Parathyroid adenoma (tissue), 2 donors: ENCODE data around the gene TTC16.

Experiments used
- H2AFZ ChIP-seq: fragments of 300-600 bp; sonication (generic); one replicate; pipeline ENCODE4 v1.7.0; 2017; ENCODE audit warnings: antibody characterized with exemption, mild to moderate bottlenecking
- H3K27ac ChIP-seq: fragments of 300-600 bp; sonication (generic); one replicate; pipeline ENCODE4 v1.7.0; 2017
- H3K27me3 ChIP-seq: fragments of 300-600 bp; sonication (generic); one replicate; pipeline ENCODE4 v1.7.0; 2017; ENCODE audit warnings: low read length; ENCODE audit not compliant: control insufficient read depth, insufficient read depth
- H3K36me3 ChIP-seq: fragments of 300-600 bp; sonication (generic); one replicate; pipeline ENCODE4 v1.7.0; 2017; ENCODE audit warnings: low read length; ENCODE audit not compliant: control insufficient read depth, insufficient read depth
- H3K4me1 ChIP-seq: fragments of 300-600 bp; sonication (generic); one replicate; pipeline ENCODE4 v1.7.0; 2017; ENCODE audit warnings: control low read depth
- H3K4me2 ChIP-seq: fragments of 300-600 bp; sonication (generic); one replicate; pipeline ENCODE4 v1.7.0; 2017; ENCODE audit warnings: low read length
- H3K4me3 ChIP-seq: fragments of 300-600 bp; sonication (generic); one replicate; pipeline ENCODE4 v1.7.0; 2017; ENCODE audit warnings: low read depth, low read length
- H3K79me2 ChIP-seq: fragments of 300-600 bp; sonication (generic); one replicate; pipeline ENCODE4 v1.7.0; 2017; ENCODE audit warnings: control low read depth
- H3K9ac ChIP-seq: fragments of 300-600 bp; sonication (generic); one replicate; pipeline ENCODE4 v1.7.0; 2017; ENCODE audit warnings: mild to moderate bottlenecking
- H3K9me3 ChIP-seq: fragments of 300-600 bp; sonication (generic); one replicate; pipeline ENCODE4 v1.7.0; 2017; ENCODE audit warnings: low read length; ENCODE audit not compliant: control insufficient read depth
- CTCF ChIP-seq: fragments of 300-600 bp; sonication (generic); IDR thresholded peaks from one replicate; pipeline ENCODE4 v1.7.0; 2017; ENCODE audit warnings: antibody characterized with exemption, mild to moderate bottlenecking
- donor health status: primary hyperparathyroidism.

The TTC16 gene

GRCh38 chr9:127742435-127743088 lies 26.7 kb downstream of the TTC16 start:
- Histone ChIP-seq H3K27me3 (no peaks in the 10 kb centered on the region), H3K27ac (no peak overlapping the region), H3K4me2 (peak overlapping the region; percentile 45), H3K9ac (no peak overlapping the region), H3K4me3 (peak overlapping the region; percentile 6), H3K4me1 (no peaks in the 10 kb centered on the region), H3K9me3 (no peaks in the 10 kb centered on the region), H3K79me2 (no peaks in the 10 kb centered on the region), H3K36me3 (no peaks in the 10 kb centered on the region), H2AFZ (no peak overlapping the region)
- TF ChIP-seq CTCF: no peak

GRCh38 chr9:127744398-127745110 lies 28.7 kb downstream of the TTC16 start:
- H3K27ac ChIP-seq: no peak overlapping the region
- no peak overlapping the region for H3K9ac ChIP-seq
- H3K4me3 ChIP-seq: no peak overlapping the region
- no peaks in the 10 kb centered on the region for H3K27me3 ChIP-seq
- H3K9me3 ChIP-seq: no peaks in the 10 kb centered on the region
- no peak for TF ChIP-seq CTCF
- H3K36me3 ChIP-seq: no peaks in the 10 kb centered on the region
- no peak overlapping the region for H3K4me2 ChIP-seq
- H3K79me2 ChIP-seq: no peaks in the 10 kb centered on the region
- no peaks in the 10 kb centered on the region for H3K4me1 ChIP-seq
- no peak overlapping the region for H2AFZ ChIP-seq

- Histone ChIP-seq H3K9me3 (no peaks in the 10 kb centered on the region), H2AFZ (no peak overlapping the region), H3K4me2 (no peak overlapping the region), H3K27me3 (no peaks in the 10 kb centered on the region), H3K9ac (no peak overlapping the region), H3K4me1 (no peaks in the 10 kb centered on the region), H3K27ac (no peak overlapping the region), H3K4me3 (no peak overlapping the region), H3K79me2 (no peaks in the 10 kb centered on the region), H3K36me3 (no peaks in the 10 kb centered on the region)
- no peak for TF ChIP-seq CTCF
Measured at GRCh38 chr9:127746959-127747569, 31.2 kb downstream of the TTC16 start.

GRCh38 chr9:127749090-127749787 lies 33.4 kb downstream of the TTC16 start:
- Histone ChIP-seq H2AFZ (no peak overlapping the region), H3K79me2 (no peaks in the 10 kb centered on the region), H3K9me3 (no peaks in the 10 kb centered on the region), H3K36me3 (no peaks in the 10 kb centered on the region), H3K4me1 (no peaks in the 10 kb centered on the region), H3K27ac (no peak overlapping the region), H3K27me3 (peaks cover 4% of the 10 kb centered on the region), H3K9ac (no peak overlapping the region), H3K4me2 (no peak overlapping the region), H3K4me3 (no peak overlapping the region)
- TF ChIP-seq CTCF: no peak
